GM18873 (cell line): ENCODE data around the gene NBEA.

ENCODE experiments used
- ATAC-seq: cut with Tn5 transposase; IDR thresholded peaks from one replicate; pipeline ENCODE4 v1.9.1; 2021; ENCODE audit warnings: mild to moderate bottlenecking, moderate library complexity, moderate number of reproducible peaks; ENCODE audit not compliant: unreplicated experiment, low FRiP score

Gene NBEA

DNA sequence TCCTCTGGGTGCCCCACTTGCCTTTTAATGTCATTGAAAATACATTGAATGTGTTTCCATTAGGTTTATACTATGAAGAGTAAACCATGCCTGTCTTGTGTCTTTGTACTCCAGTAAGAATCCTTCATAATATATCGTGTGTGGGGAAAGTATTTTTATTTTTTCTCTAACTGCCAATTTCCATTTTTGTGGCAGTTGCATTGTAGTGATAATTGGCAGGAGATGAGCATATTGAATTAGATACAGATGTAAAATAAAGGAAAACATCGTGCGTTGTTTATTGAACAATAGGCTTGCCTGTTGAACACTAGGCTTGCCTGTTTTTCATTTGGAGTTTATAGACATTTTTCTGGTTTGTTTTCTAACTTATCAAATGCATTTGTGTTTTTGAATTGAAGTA is 218.8 kb downstream of the NBEA start:
- ATAC-seq = no peak

DNA sequence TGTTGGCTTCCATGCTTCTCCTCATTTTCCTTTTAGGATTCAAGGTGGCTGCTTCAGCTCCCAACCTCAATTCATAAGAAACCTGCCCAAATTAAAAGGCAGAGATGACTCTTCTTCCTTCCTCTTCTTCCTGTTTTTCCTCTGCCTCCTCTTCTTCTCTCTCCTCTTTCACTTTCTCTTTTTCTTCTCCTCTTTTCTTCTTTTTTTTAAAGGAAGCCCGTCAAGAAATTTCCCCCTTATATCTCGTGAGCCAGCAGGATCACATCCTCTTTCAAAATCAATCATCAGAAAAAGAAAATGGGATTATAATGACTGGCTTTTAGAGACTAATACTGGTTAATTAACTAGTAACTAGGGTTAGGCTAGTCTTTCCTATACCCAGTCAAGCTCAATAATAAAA is 220.3 kb downstream of the NBEA start:
- no peak for ATAC-seq

- ATAC-seq = peak; percentile 44
These were observed 221.6 kb downstream of the NBEA start for GRCh38 chr13:35163674-35164073.

GRCh38 chr13:35164324-35164932 is 222.4 kb downstream of the NBEA start:
- ATAC-seq = peak; percentile 80

- no peak for ATAC-seq
These were observed 223.1 kb downstream of the NBEA start for GRCh38 chr13:35165205-35165604.

- ATAC-seq = no peak
These were observed 237.4 kb downstream of the NBEA start for GRCh38 chr13:35179494-35179893.

GRCh38 chr13:35179920-35180663 is 238.0 kb downstream of the NBEA start:
- ATAC-seq = no peak

DNA sequence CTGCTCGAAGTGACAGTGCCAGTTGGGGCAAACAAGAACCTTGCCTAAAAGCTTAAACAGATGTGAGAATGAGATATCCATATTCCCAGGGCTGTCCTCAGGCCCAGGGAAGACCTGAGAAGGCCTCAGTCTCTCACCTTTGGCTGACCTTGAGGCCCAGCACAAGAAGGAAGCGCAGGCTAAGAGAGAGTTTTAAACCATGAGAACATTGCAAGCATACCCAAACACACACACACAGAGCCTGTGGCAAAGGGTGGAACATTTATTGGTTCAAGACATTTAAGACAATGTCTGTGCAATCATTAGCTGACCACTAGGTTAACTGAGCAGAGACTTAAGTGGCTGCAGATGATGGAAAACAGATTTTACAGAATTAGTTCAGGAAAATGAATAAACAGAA is 248.2 kb downstream of the NBEA start:
- ATAC-seq = no peak

GRCh38 chr13:35191883-35192282 is 249.8 kb downstream of the NBEA start:
- ATAC-seq = no peak

- no peak for ATAC-seq
These were observed 256.6 kb downstream of the NBEA start for GRCh38 chr13:35198613-35199200.

DNA sequence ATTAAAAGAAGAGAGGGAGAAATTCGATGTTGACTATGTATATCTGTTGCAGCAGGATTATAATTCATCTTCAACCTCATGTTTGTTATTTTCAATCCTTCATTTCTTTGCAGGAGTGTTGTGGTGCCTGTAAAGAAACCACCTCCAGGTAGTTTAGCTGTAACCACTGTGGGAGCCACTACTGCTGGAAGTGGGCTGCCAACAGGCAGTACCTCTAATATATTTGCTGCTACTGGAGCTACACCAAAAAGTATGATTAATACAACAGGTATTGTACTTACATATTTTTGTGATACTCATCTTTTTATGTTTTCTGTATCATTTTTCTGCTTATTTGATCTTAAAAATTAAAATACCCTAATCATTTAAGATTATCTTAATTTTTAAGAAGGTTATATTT is 266.5 kb downstream of the NBEA start:
- ATAC-seq = no peak

- no peak for ATAC-seq
These were observed 268.2 kb downstream of the NBEA start for GRCh38 chr13:35210261-35210660.

GRCh38 chr13:35211949-35212348 is 269.9 kb downstream of the NBEA start:
- ATAC-seq = no peak

- ATAC-seq = no peak
These were observed 271.8 kb downstream of the NBEA start for GRCh38 chr13:35213911-35214310.

DNA sequence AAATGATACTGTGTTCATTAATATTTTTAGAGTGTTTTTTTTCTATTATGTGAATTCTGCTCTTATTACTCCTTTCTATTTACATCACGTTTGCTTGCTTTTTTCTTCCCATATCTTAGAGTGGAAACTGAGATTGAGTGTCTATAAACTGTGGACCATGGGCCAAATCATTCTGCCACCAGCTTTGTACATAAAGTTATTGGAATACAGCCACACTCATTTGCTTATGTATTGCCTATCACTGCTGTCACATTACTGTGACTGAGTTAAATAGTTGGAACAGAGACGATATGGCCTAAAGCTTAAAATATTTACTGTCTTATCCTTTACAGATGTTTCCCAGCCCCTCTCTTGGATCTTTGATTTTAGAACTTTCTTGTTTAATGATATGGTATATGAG is 274.1 kb downstream of the NBEA start:
- no peak for ATAC-seq

DNA sequence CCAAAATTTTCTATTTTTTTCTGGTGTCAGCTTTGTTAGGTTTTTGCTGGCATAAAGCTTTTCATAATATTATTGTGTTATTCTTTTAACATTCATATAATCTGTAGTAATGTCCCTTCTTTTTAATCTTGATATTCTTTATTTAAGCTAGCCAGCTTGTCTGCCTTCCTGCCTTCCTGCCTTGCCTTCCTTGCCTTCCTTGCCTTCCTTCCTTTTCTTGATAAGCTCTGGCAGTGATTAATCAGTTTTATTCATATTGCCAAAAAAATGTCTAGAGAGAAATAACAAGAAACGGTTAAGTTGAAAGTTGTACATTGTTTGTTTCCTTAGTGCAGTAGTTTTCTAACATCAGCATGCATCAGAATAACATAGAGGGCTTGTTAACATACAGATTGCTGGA is 277.0 kb downstream of the NBEA start:
- no peak for ATAC-seq

GRCh38 chr13:35225159-35225558 is 283.1 kb downstream of the NBEA start:
- no peak for ATAC-seq

- ATAC-seq = no peak
These were observed 283.5 kb downstream of the NBEA start for GRCh38 chr13:35225582-35225981.

GRCh38 chr13:35228536-35228935 is 286.5 kb downstream of the NBEA start:
- ATAC-seq = no peak

GRCh38 chr13:35231426-35231825 is 289.4 kb downstream of the NBEA start:
- ATAC-seq = no peak

DNA sequence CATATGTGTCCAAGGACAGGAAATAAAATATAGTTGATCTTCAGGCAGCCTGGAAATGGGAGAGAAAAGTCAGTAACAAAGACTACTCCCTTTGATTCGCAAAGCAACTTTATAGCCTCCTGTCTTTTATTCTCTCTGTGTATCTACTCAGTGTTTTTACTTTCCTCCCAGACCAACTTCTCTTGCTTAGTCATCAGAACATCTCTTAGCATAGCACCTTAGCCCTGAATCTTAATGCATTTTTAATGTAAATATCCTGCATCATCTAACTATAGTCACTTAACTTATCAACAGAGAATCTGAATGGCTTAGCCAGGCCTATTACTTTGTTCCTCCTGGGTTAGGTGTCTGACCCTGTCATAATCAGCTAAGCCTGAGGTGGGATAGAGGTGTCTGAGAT is 296.2 kb downstream of the NBEA start:
- ATAC-seq = no peak
